ENCODE measurements around the gene TKTL2. TPM values are rescaled to one million over a fixed set of nuclear protein-coding genes. Genes with fewer than 3 reads are reported as not detected.

TKTL2 gene
- total RNA-seq, 1 experiment from 2014 or later: not detected

GRCh38 chr4:163462556-163462955 is 11.0 kb downstream of the TKTL2 start:
- H4K20me1 ChIP-seq (ENCODE audit: control insufficient read depth, insufficient read depth, insufficient read length): no peaks in the 10 kb centered on the region
- H3K4me2 ChIP-seq (ENCODE audit: insufficient read depth, insufficient read length, low read length): no peak overlapping the region
- no peak overlapping the region for H4K91ac ChIP-seq (ENCODE audit: insufficient read length, low read depth, low read length)
- no peak for DNase-seq
- H4K8ac ChIP-seq (replicated peaks; ENCODE audit: insufficient read length, low read depth, low read length): no peak overlapping the region
- no peak for TF ChIP-seq CTCF (conservative IDR thresholded peaks at IDR 0.05)
- H3K14ac ChIP-seq (ENCODE audit: insufficient read depth, low read length): no peak overlapping the region
- H2BK12ac ChIP-seq (ENCODE audit: insufficient read length, low read depth, low read length): no peak overlapping the region
- H2AK5ac ChIP-seq (ENCODE audit: insufficient read length, low read length): no peak overlapping the region
- H3K27ac ChIP-seq (ENCODE audit: insufficient read length, low read depth, low read length): no peak overlapping the region
- no peaks in the 10 kb centered on the region for H3K36me3 Mint-ChIP-seq (ENCODE audit: insufficient read depth in 1 of 3, low read depth in 3 of 3)
- H2AFZ ChIP-seq (ENCODE audit: low read length): no peak overlapping the region
- H3K9me3 Mint-ChIP-seq: no peaks in the 10 kb centered on the region
- no peaks in the 10 kb centered on the region for H3K4me1 ChIP-seq (ENCODE audit: insufficient read depth, low read length)
- no peak overlapping the region for H2BK15ac ChIP-seq (ENCODE audit: low read depth, low read length)
- H3K18ac ChIP-seq (ENCODE audit: insufficient read length, low read depth, low read length): no peak overlapping the region
- H4K5ac ChIP-seq (ENCODE audit: insufficient read length, low read depth, low read length): no peak overlapping the region
- no peak overlapping the region for H3K4ac ChIP-seq (ENCODE audit: low read depth, low read length)
- H3K4me1 Mint-ChIP-seq: no peaks in the 10 kb centered on the region
- no peak overlapping the region for H3K9ac ChIP-seq (ENCODE audit: extremely low read depth, insufficient read length, low read length)
- no peak overlapping the region for H2BK5ac ChIP-seq (ENCODE audit: insufficient read length, low read length)
- no peak overlapping the region for H3K4me3 Mint-ChIP-seq
- no peak overlapping the region for H3T11ph ChIP-seq (ENCODE audit: low read length)
- WGBS (ENCODE audit: extremely low coverage, insufficient read length, low lambda C conversion rate): no CpG with 5 or more reads among the region's 5 CpGs
- H2BK20ac ChIP-seq (ENCODE audit: low read depth, low read length, poor library complexity, severe bottlenecking): no peak overlapping the region
- H3K56ac ChIP-seq (ENCODE audit: insufficient read length, low read depth, low read length): no peak overlapping the region
- no peaks in the 10 kb centered on the region for H3K27me3 ChIP-seq (ENCODE audit: insufficient read depth, low read length)
- no peak overlapping the region for H3K23ac ChIP-seq (ENCODE audit: insufficient read length, low read depth, low read length)
- no peaks in the 10 kb centered on the region for H3K9me3 ChIP-seq (ENCODE audit: control insufficient read depth, low read depth, low read length)
- no peaks in the 10 kb centered on the region for H3K27me3 Mint-ChIP-seq (ENCODE audit: low read depth)
- no peak overlapping the region for H3K27ac Mint-ChIP-seq
- H3K79me1 ChIP-seq (ENCODE audit: insufficient read depth, low read depth, low read length, poor library complexity, severe bottlenecking): no peaks in the 10 kb centered on the region
- no peaks in the 10 kb centered on the region for H3K79me2 ChIP-seq (ENCODE audit: insufficient read depth, low read length)
- H3K23me2 ChIP-seq (ENCODE audit: insufficient read length, low read depth, low read length, poor library complexity, severe bottlenecking): no peaks in the 10 kb centered on the region
- H2BK120ac ChIP-seq (ENCODE audit: low read depth, low read length, poor library complexity, severe bottlenecking): no peak overlapping the region

All from H9 (cell line).